GM12878 (cell line): ENCODE data around the gene IL22. TPM values are rescaled to one million over a fixed set of nuclear protein-coding genes. Genes with fewer than 3 reads are reported as not detected.

Experiments
- ATAC-seq: fragments of 200-7000 bp; cut with Tn5 transposase; 3 replicates; pipeline ENCODE4 v1.9.1; 2020; ENCODE audit warnings: mild to moderate bottlenecking, moderate library complexity
- BruUV-seq: library from RNA; stranded (reverse); fragments of 400-500 nt; replicated peaks from 2 replicates; lab custom pipeline; 2021; lab: Mats Ljungman, UMichigan
- CTCF ChIA-PET: fragments of 300-600 bp; sonication (Branson Sonifier 250); formaldehyde crosslinking; extraction: SDS; loops from one replicate; lab custom pipeline; 2021; ENCODE audit warnings: inconsistent platforms; lab: Yijun Ruan, JAX
- POLR2A ChIA-PET: fragments of 350-600 bp; formaldehyde crosslinking; extraction: SDS; loops from one replicate; lab custom pipeline; 2021; ENCODE audit warnings: inconsistent platforms; lab: Charles Lee
- RAD21 ChIA-PET: fragments of 300-600 bp; sonication (Branson Sonifier 250); formaldehyde crosslinking; loops from one replicate; lab custom pipeline; 2023; ENCODE audit warnings: antibody characterized with exemption; ENCODE audit not compliant: unreplicated experiment; lab: Charles Lee
- SMC1A ChIA-PET: fragments of 300-600 bp; sonication (Branson Sonifier 250); formaldehyde crosslinking; loops from one replicate; lab custom pipeline; 2023; ENCODE audit not compliant: unreplicated experiment, uncharacterized antibody; lab: Charles Lee
- DNase-seq: peaks from one replicate; pipeline ENCODE4 v3.0.0-alpha.2; 2011; ENCODE audit warnings: low read depth, low spot score
- FAIRE-seq: peaks from 3 replicates; lab custom pipeline; 2011; peaks lifted over from hg19 to GRCh38; lab: Jason Lieb, UNC
- H2AFZ ChIP-seq: 2 replicates; pipeline ENCODE4 v1.6.0; 2011; ENCODE audit warnings: low read depth, low read length, control low read depth; ENCODE audit not compliant: control insufficient read depth
- H3K27ac ChIP-seq: 2 replicates; pipeline ENCODE4 v1.5.1; 2011; ENCODE audit warnings: control low read depth; ENCODE audit not compliant: control insufficient read depth, insufficient read depth
- H3K27me3 ChIP-seq, 2 experiments: replicated peaks in 1 of 2; 2 replicates each; pipeline versions ENCODE4 v1.6.0 to v1.6.1; 2011; ENCODE audit warnings: low read length in 1 of 2; ENCODE audit not compliant: control insufficient read depth in 2 of 2, insufficient read depth in 2 of 2
- H3K36me3 ChIP-seq, 2 experiments: 2 replicates each; pipeline ENCODE4 v1.5.1; 2011; ENCODE audit warnings: low read length in 1 of 2; ENCODE audit not compliant: control insufficient read depth in 2 of 2, insufficient read depth in 2 of 2
- H3K4me1 ChIP-seq: 2 replicates; pipeline ENCODE4 v1.6.1; 2011; ENCODE audit warnings: mild to moderate bottlenecking, low read length, moderate library complexity, mixed read lengths; ENCODE audit not compliant: control insufficient read depth, insufficient read depth
- H3K4me2 ChIP-seq: 2 replicates; pipeline ENCODE4 v1.6.0; 2011; ENCODE audit warnings: control low read depth; ENCODE audit not compliant: control insufficient read depth, insufficient read depth
- H3K4me3 ChIP-seq: fragments of 200-600 bp; sonication (generic); 2 replicates; pipeline ENCODE4 v1.5.1; 2016
- H3K79me2 ChIP-seq: 2 replicates; pipeline ENCODE4 v1.6.0; 2011; ENCODE audit warnings: low read length; ENCODE audit not compliant: control insufficient read depth, insufficient read depth
- H3K9ac ChIP-seq: 2 replicates; pipeline ENCODE4 v1.8.0; 2011; ENCODE audit warnings: low read length, control low read depth, mixed read lengths; ENCODE audit not compliant: control insufficient read depth, insufficient read depth
- H3K9me3 ChIP-seq: replicated peaks from 3 replicates; pipeline ENCODE4 v1.5.1; 2011; ENCODE audit warnings: mild to moderate bottlenecking, low read length; ENCODE audit not compliant: control insufficient read depth, insufficient read depth
- H4K20me1 ChIP-seq: 2 replicates; pipeline ENCODE4 v1.6.0; 2011; ENCODE audit not compliant: control insufficient read depth, insufficient read depth
- ATF7 ChIP-seq: fragments of 450-650 bp; IDR thresholded peaks from 2 replicates; pipeline ENCODE4 v1.6.1; 2016; ENCODE audit warnings: low read depth, mild to moderate bottlenecking
- FOS ChIP-seq: IDR thresholded peaks from 3 replicates; pipeline ENCODE4 v1.6.1; 2011; ENCODE audit warnings: borderline replicate concordance; ENCODE audit not compliant: insufficient read length; ENCODE audit errors: extremely low read depth
- HDGF ChIP-seq: fragments of 450-650 bp; IDR thresholded peaks from 2 replicates; pipeline ENCODE4 v1.6.1; 2016; ENCODE audit warnings: antibody characterized with exemption
- JUNB ChIP-seq: IDR thresholded peaks from 2 replicates; pipeline ENCODE4 v1.6.1; 2016; ENCODE audit warnings: antibody characterized with exemption, mild to moderate bottlenecking
- STAT3 ChIP-seq: IDR thresholded peaks from 2 replicates; pipeline ENCODE4 v1.6.1; 2011; ENCODE audit warnings: low read depth, low read length, improper control_type of control experiment
- YBX1 ChIP-seq: fragments of 450-650 bp; IDR thresholded peaks from 2 replicates; pipeline ENCODE4 v1.6.1; 2016; ENCODE audit warnings: antibody characterized with exemption
- WGBS: methylation state at CpG from one replicate; pipeline ENCODE4 v1.1.6; 2016; ENCODE audit warnings: low lambda C conversion rate; ENCODE audit not compliant: insufficient replicate concordance, insufficient coverage; ENCODE audit errors: missing lambda C conversion rate; 5-methylcytosine and 5-hydroxymethylcytosine counted together
- in situ Hi-C: fragments of 300-500 bp; cut with MboI; formaldehyde crosslinking; loops from 9 replicates; pipeline ENCODE4 v1.14.3; 2018; ENCODE audit warnings: mixed read lengths
- intact Hi-C: fragments of 100-400 bp; cut with micrococcal nuclease; formaldehyde crosslinking; loops from one replicate; pipeline ENCODE4 v1.14.2; 2022; ENCODE audit not compliant: unreplicated experiment
- polyA plus RNA-seq, 11 experiments: library from polyadenylated mRNA; depleted of rRNA in 4 of 11; unstranded in 6 of 11; stranded (reverse) in 5 of 11; fragments of >200 nt; fragmentation: Nextera tagmentation in 4 of 11; fragmentation: Illumina TruSeq in 1 of 11; extraction: Ambion mirVana in 4 of 11; extraction: Trizol in 1 of 11; gene quantifications; 1 replicate in 1 of 11; 2 replicates in 10 of 11; pipeline versions ENCODE4 v1.2.1 to v1.2.3, GENCODE V29; 2011 to 2016; ENCODE audit warnings: inconsistent platforms in 2 of 11, missing spikeins in 2 of 11, low read depth in 1 of 11
- total RNA-seq, 4 experiments: library from RNA; depleted of rRNA in 3 of 4; stranded (reverse); fragments of >200 nt in 3 of 4; fragmentation: Illumina TruSeq in 1 of 4; extraction: Trizol in 1 of 4; gene quantifications; 2 replicates each; pipeline versions ENCODE4 v1.2.1 to v1.2.3, GENCODE V29; 2013 to 2021
- TF ChIP-seq, protein P1 (sequence below): fragments of 450-650 bp; IDR thresholded peaks from 2 replicates; pipeline ENCODE4 v1.6.1; 2017; ENCODE audit warnings: antibody characterized with exemption, mild to moderate bottlenecking, moderate library complexity
- TF ChIP-seq, protein P2 (sequence below): IDR thresholded peaks from 2 replicates; pipeline ENCODE4 v1.6.1; 2012; ENCODE audit warnings: improper control_type of control experiment, low read depth, low read length; ENCODE audit not compliant: insufficient replicate concordance

The IL22 gene
- total and polyA plus RNA-seq, 10 of the 15 experiments (the other 5 are each of a cell fraction or from before 2014, with no cell fraction given), result not detected

DNA sequence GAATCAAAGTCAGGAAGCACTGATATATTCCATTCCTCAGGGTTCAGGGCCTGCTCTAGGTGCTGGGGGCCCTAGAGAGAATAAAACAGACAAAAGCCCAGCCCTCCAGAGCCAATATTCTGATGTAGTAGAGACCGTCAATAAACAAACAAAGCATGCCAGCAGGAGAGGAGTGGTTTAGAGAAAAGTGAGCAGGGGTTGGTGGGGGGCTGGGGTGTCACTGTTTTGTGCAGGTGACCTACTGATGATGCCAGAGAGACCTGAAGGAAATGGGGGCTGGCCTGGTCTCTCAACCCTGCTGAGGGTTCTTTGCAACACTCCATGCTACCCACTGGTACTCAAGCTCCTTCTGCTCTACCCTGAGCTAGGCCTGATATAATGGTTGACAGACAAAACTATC lies 54.3 kb downstream of the IL22 start:
- no peak for TF ChIP-seq FOS
- no peak for TF ChIP-seq HDGF
- TF ChIP-seq, protein P1, sequence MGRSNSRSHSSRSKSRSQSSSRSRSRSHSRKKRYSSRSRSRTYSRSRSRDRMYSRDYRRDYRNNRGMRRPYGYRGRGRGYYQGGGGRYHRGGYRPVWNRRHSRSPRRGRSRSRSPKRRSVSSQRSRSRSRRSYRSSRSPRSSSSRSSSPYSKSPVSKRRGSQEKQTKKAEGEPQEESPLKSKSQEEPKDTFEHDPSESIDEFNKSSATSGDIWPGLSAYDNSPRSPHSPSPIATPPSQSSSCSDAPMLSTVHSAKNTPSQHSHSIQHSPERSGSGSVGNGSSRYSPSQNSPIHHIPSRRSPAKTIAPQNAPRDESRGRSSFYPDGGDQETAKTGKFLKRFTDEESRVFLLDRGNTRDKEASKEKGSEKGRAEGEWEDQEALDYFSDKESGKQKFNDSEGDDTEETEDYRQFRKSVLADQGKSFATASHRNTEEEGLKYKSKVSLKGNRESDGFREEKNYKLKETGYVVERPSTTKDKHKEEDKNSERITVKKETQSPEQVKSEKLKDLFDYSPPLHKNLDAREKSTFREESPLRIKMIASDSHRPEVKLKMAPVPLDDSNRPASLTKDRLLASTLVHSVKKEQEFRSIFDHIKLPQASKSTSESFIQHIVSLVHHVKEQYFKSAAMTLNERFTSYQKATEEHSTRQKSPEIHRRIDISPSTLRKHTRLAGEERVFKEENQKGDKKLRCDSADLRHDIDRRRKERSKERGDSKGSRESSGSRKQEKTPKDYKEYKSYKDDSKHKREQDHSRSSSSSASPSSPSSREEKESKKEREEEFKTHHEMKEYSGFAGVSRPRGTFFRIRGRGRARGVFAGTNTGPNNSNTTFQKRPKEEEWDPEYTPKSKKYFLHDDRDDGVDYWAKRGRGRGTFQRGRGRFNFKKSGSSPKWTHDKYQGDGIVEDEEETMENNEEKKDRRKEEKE, result no peak
- TF ChIP-seq, protein P2, sequence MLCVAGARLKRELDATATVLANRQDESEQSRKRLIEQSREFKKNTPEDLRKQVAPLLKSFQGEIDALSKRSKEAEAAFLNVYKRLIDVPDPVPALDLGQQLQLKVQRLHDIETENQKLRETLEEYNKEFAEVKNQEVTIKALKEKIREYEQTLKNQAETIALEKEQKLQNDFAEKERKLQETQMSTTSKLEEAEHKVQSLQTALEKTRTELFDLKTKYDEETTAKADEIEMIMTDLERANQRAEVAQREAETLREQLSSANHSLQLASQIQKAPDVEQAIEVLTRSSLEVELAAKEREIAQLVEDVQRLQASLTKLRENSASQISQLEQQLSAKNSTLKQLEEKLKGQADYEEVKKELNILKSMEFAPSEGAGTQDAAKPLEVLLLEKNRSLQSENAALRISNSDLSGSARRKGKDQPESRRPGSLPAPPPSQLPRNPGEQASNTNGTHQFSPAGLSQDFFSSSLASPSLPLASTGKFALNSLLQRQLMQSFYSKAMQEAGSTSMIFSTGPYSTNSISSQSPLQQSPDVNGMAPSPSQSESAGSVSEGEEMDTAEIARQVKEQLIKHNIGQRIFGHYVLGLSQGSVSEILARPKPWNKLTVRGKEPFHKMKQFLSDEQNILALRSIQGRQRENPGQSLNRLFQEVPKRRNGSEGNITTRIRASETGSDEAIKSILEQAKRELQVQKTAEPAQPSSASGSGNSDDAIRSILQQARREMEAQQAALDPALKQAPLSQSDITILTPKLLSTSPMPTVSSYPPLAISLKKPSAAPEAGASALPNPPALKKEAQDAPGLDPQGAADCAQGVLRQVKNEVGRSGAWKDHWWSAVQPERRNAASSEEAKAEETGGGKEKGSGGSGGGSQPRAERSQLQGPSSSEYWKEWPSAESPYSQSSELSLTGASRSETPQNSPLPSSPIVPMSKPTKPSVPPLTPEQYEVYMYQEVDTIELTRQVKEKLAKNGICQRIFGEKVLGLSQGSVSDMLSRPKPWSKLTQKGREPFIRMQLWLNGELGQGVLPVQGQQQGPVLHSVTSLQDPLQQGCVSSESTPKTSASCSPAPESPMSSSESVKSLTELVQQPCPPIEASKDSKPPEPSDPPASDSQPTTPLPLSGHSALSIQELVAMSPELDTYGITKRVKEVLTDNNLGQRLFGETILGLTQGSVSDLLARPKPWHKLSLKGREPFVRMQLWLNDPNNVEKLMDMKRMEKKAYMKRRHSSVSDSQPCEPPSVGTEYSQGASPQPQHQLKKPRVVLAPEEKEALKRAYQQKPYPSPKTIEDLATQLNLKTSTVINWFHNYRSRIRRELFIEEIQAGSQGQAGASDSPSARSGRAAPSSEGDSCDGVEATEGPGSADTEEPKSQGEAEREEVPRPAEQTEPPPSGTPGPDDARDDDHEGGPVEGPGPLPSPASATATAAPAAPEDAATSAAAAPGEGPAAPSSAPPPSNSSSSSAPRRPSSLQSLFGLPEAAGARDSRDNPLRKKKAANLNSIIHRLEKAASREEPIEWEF, result no peak
- TF ChIP-seq ATF7, result no peak
- TF ChIP-seq STAT3, result no peak
- TF ChIP-seq JUNB, result no peak
- TF ChIP-seq YBX1, result no peak
- Histone ChIP-seq H3K36me3 (no peaks in the 10 kb centered on the region), H3K9me3 (no peaks in the 10 kb centered on the region; the same call in 2 of the 3 replicates), H3K4me1 (no peaks in the 10 kb centered on the region), H2AFZ (no peak overlapping the region), H3K9ac (no peak overlapping the region), H3K27me3 (peaks cover 0 to 1% of the 10 kb centered on the region in 2 experiments; a peak in 1 of 4 replicates), H3K79me2 (no peaks in the 10 kb centered on the region), H3K27ac (no peak overlapping the region), H3K4me3 (no peak overlapping the region), H4K20me1 (no peaks in the 10 kb centered on the region), H3K4me2 (no peak overlapping the region)
- ChIA-PET SMC1A (interaction anchor here (0.7 to 1.0 kb wide), 2 partner anchors 21 to 97 kb away, joined by 3 read pairs; no protein-coding TSS in a partner anchor), RAD21 (no interaction called here), POLR2A (no interaction called here), CTCF (no interaction called here)
- DNase-seq (no peak), FAIRE-seq (no peak), ATAC-seq (no peak)
- 88% methylated on average over 1 of the region's 1 CpG for WGBS
- intact Hi-C loops, result no loop called here
- in situ Hi-C loops, result no loop called here
- no TSS peak for BruUV-seq
